Naive thymus-derived CD4-positive, alpha-beta T cell (primary cell): ENCODE measurements around the gene ALDH18A1. TPM values are rescaled to one million over a fixed set of nuclear protein-coding genes. Genes with fewer than 3 reads are reported as not detected.

Experiments used
- ATAC-seq: fragments of 150-1000 bp; cut with Tn5 transposase; 2 replicates; pipeline ENCODE4 v1.10.0; 2021; ENCODE audit warnings: mild to moderate bottlenecking, moderate library complexity
- CTCF ChIA-PET: fragments of 350-600 bp; sonication (Branson Sonifier 250); formaldehyde crosslinking; loops from one replicate; lab custom pipeline; 2021; ENCODE audit warnings: antibody characterized with exemption; lab: Charles Lee
- POLR2A ChIA-PET: fragments of 350-600 bp; sonication (Branson Sonifier 250); formaldehyde crosslinking; loops from one replicate; lab custom pipeline; 2021; ENCODE audit warnings: antibody characterized with exemption, inconsistent platforms; lab: Charles Lee
- DNase-seq, 9 donors: peaks; one replicate each; pipeline versions ENCODE4 v3.0.0 to v3.0.0-alpha.2; 2020 to 2022; ENCODE audit warnings: mixed read lengths in 1 of 9
- H3K27ac ChIP-seq: one replicate; pipeline ENCODE4 v1.7.0; 2013; ENCODE audit warnings: mild to moderate bottlenecking, low read depth, low read length, moderate library complexity
- H3K27me3 ChIP-seq, 2 donors: one replicate each; pipeline ENCODE4 v1.7.0; 2013; ENCODE audit warnings: low read length in 2 of 2, mild to moderate bottlenecking in 2 of 2, moderate library complexity in 2 of 2; ENCODE audit not compliant: control insufficient read depth in 2 of 2, insufficient read depth in 2 of 2
- H3K36me3 ChIP-seq, 3 experiments: 1 replicate in 2 of 3; 2 replicates in 1 of 3; pipeline ENCODE4 v1.7.0; 2013; ENCODE audit warnings: low read length in 3 of 3, mild to moderate bottlenecking in 3 of 3, moderate library complexity in 1 of 3; ENCODE audit not compliant: insufficient read depth in 3 of 3, control insufficient read depth in 2 of 3
- H3K4me1 ChIP-seq, 2 donors: one replicate each; pipeline ENCODE4 v1.7.0; 2013; ENCODE audit warnings: low read length in 2 of 2, mild to moderate bottlenecking in 2 of 2, moderate library complexity in 1 of 2; ENCODE audit not compliant: control insufficient read depth in 2 of 2, insufficient read depth in 2 of 2
- H3K4me3 ChIP-seq: 2 replicates; pipeline ENCODE4 v1.7.0; 2013; ENCODE audit warnings: mild to moderate bottlenecking, low read length
- H3K9me3 ChIP-seq, 3 experiments: 1 replicate in 2 of 3; 2 replicates in 1 of 3; pipeline ENCODE4 v1.7.0; 2013; ENCODE audit warnings: low read length in 3 of 3; ENCODE audit not compliant: control insufficient read depth in 2 of 3
- H3K27ac Mint-ChIP-seq, 9 donors: one replicate each; pipeline ENCODE4 v1.8.0; 2020 to 2022; ENCODE audit warnings: mixed read lengths in 9 of 9, mild to moderate bottlenecking in 8 of 9, moderate library complexity in 5 of 9, inconsistent platforms in 2 of 9
- H3K27me3 Mint-ChIP-seq, 5 donors: one replicate each; pipeline ENCODE4 v1.8.0; 2021 to 2022; ENCODE audit warnings: mixed read lengths in 5 of 5, mild to moderate bottlenecking in 1 of 5
- H3K36me3 Mint-ChIP-seq, 5 donors: one replicate each; pipeline ENCODE4 v1.8.0; 2020 to 2022; ENCODE audit warnings: mixed read lengths in 5 of 5, mild to moderate bottlenecking in 3 of 5, inconsistent platforms in 1 of 5
- H3K4me1 Mint-ChIP-seq, 7 donors: one replicate each; pipeline ENCODE4 v1.8.0; 2020 to 2022; ENCODE audit warnings: mixed read lengths in 7 of 7, mild to moderate bottlenecking in 3 of 7, inconsistent platforms in 1 of 7
- H3K4me3 Mint-ChIP-seq, 10 donors: one replicate each; pipeline ENCODE4 v1.8.0; 2020 to 2022; ENCODE audit warnings: mild to moderate bottlenecking in 10 of 10, mixed read lengths in 10 of 10, moderate library complexity in 6 of 10, inconsistent platforms in 2 of 10
- H3K9me3 Mint-ChIP-seq, 11 donors: one replicate each; pipeline ENCODE4 v1.8.0; 2020 to 2022; ENCODE audit warnings: mixed read lengths in 11 of 11, mild to moderate bottlenecking in 4 of 11, inconsistent platforms in 1 of 11, moderate library complexity in 1 of 11
- intact Hi-C, 2 donors: fragments of 100-400 bp; cut with micrococcal nuclease; formaldehyde crosslinking; loops; one replicate each; pipeline ENCODE4 v1.15.1; 2023
- polyA plus RNA-seq, 2 donors: library from polyadenylated mRNA; unstranded; fragments of 300-500 nt; fragmentation: Illumina TruSeq; gene quantifications; one replicate each; pipeline ENCODE4 v1.2.3, GENCODE V29; 2021
- total RNA-seq, 6 experiments: library from RNA in 5 of 6; stranded (reverse) in 5 of 6; gene quantifications; 1 replicate in 5 of 6; 2 replicates in 1 of 6; pipeline ENCODE4 v1.2.3 and lab custom pipeline; 2021 to 2026

ALDH18A1 gene
- total and polyA plus RNA-seq, 7 experiments from 2014 or later = 15.0 to 73.8 (median 28.3) TPM

GRCh38 chr10:95644901-95645300 lies 11.6 kb downstream of the ALDH18A1 start:
- Histone ChIP-seq H3K36me3 (peaks cover 5 to 56% (median 13%) of the 10 kb centered on the region in 3 experiments), H3K27me3 (no peaks in the 10 kb centered on the region), H3K27ac (no peak overlapping the region), H3K9me3 (no peaks in the 10 kb centered on the region), H3K4me3 (no peak overlapping the region), H3K4me1 (no peaks in the 10 kb centered on the region)
- Mint-ChIP-seq H3K9me3 (no peaks in the 10 kb centered on the region), H3K4me3 (no peak overlapping the region), H3K4me1 (peaks cover 0 to 19% (median 0%) of the 10 kb centered on the region in 7 donors), H3K36me3 (peaks cover 3 to 56% (median 30%) of the 10 kb centered on the region in 5 donors), H3K27me3 (no peaks in the 10 kb centered on the region), H3K27ac (peak overlapping the region in 1 of 9 donors; percentile 68)
- POLR2A ChIA-PET = no interaction called here
- intact Hi-C loops = no loop called here
- DNase-seq (no peak), ATAC-seq (no peak)
- CTCF ChIA-PET = no interaction called here

- Histone ChIP-seq H3K27ac (no peak overlapping the region), H3K4me3 (no peak overlapping the region), H3K36me3 (peaks cover 8 to 44% (median 13%) of the 10 kb centered on the region in 3 experiments), H3K9me3 (no peaks in the 10 kb centered on the region), H3K4me1 (no peaks in the 10 kb centered on the region), H3K27me3 (no peaks in the 10 kb centered on the region)
- no peaks in the 10 kb centered on the region for H3K9me3 Mint-ChIP-seq
- no peak for ATAC-seq
- peaks cover 8 to 55% (median 31%) of the 10 kb centered on the region in 5 donors for H3K36me3 Mint-ChIP-seq
- ChIA-PET POLR2A (no interaction called here), CTCF (no interaction called here)
- DNase-seq = no peak
- intact Hi-C loops = no loop called here
- H3K27me3 Mint-ChIP-seq = no peaks in the 10 kb centered on the region
- H3K27ac Mint-ChIP-seq = peak overlapping the region in 3 of 9 donors; percentile 14 to 77 (median 26)
- no peak overlapping the region for H3K4me3 Mint-ChIP-seq
- peaks cover 0 to 13% (median 0%) of the 10 kb centered on the region in 7 donors for H3K4me1 Mint-ChIP-seq
Observed at GRCh38 chr10:95640891-95641315, 15.6 kb downstream of the ALDH18A1 start.

GRCh38 chr10:95637911-95638310 lies 18.6 kb downstream of the ALDH18A1 start:
- ATAC-seq (no peak), DNase-seq (no peak)
- no peaks in the 10 kb centered on the region for H3K9me3 Mint-ChIP-seq
- no peak overlapping the region for H3K27ac ChIP-seq
- H3K27ac Mint-ChIP-seq = no peak overlapping the region
- H3K9me3 ChIP-seq = no peaks in the 10 kb centered on the region
- intact Hi-C loops = no loop called here
- peaks cover 8 to 66% (median 14%) of the 10 kb centered on the region in 3 experiments for H3K36me3 ChIP-seq
- ChIA-PET POLR2A (no interaction called here), CTCF (no interaction called here)
- H3K4me1 Mint-ChIP-seq = no peaks in the 10 kb centered on the region
- no peaks in the 10 kb centered on the region for H3K4me1 ChIP-seq
- no peak overlapping the region for H3K4me3 Mint-ChIP-seq
- H3K27me3 ChIP-seq = no peaks in the 10 kb centered on the region
- H3K27me3 Mint-ChIP-seq = no peaks in the 10 kb centered on the region
- H3K4me3 ChIP-seq = no peak overlapping the region
- H3K36me3 Mint-ChIP-seq = peaks cover 19 to 71% (median 51%) of the 10 kb centered on the region in 5 donors

GRCh38 chr10:95637140-95637539 lies 19.4 kb downstream of the ALDH18A1 start:
- Histone ChIP-seq H3K36me3 (peaks cover 8 to 65% (median 12%) of the 10 kb centered on the region in 3 experiments), H3K9me3 (no peaks in the 10 kb centered on the region), H3K4me1 (no peaks in the 10 kb centered on the region), H3K27ac (no peak overlapping the region), H3K4me3 (no peak overlapping the region), H3K27me3 (no peaks in the 10 kb centered on the region)
- DNase-seq (no peak), ATAC-seq (no peak)
- Mint-ChIP-seq H3K4me1 (peaks cover 0 to 1% (median 0%) of the 10 kb centered on the region in 7 donors), H3K9me3 (no peaks in the 10 kb centered on the region), H3K27ac (no peak overlapping the region), H3K27me3 (no peaks in the 10 kb centered on the region), H3K36me3 (peaks cover 23 to 71% (median 48%) of the 10 kb centered on the region in 5 donors), H3K4me3 (no peak overlapping the region)
- ChIA-PET POLR2A (no interaction called here), CTCF (no interaction called here)
- intact Hi-C loops = no loop called here

- no peaks in the 10 kb centered on the region for H3K9me3 Mint-ChIP-seq
- CTCF ChIA-PET = no interaction called here
- POLR2A ChIA-PET = no interaction called here
- peaks cover 0 to 1% (median 0%) of the 10 kb centered on the region in 7 donors for H3K4me1 Mint-ChIP-seq
- Histone ChIP-seq H3K36me3 (peaks cover 3 to 60% (median 15%) of the 10 kb centered on the region in 3 experiments), H3K27me3 (no peaks in the 10 kb centered on the region), H3K4me1 (no peaks in the 10 kb centered on the region), H3K27ac (no peak overlapping the region), H3K9me3 (no peaks in the 10 kb centered on the region), H3K4me3 (no peak overlapping the region)
- no peaks in the 10 kb centered on the region for H3K27me3 Mint-ChIP-seq
- ATAC-seq (no peak), DNase-seq (no peak)
- intact Hi-C loops = no loop called here
- peaks cover 23 to 71% (median 41%) of the 10 kb centered on the region in 5 donors for H3K36me3 Mint-ChIP-seq
- H3K4me3 Mint-ChIP-seq = no peak overlapping the region
- H3K27ac Mint-ChIP-seq = no peak overlapping the region
Observed at GRCh38 chr10:95635319-95635733, 21.2 kb downstream of the ALDH18A1 start.

- Mint-ChIP-seq H3K4me3 (no peak overlapping the region), H3K36me3 (peaks cover 23 to 78% (median 36%) of the 10 kb centered on the region in 5 donors), H3K27ac (no peak overlapping the region), H3K4me1 (peaks cover 0 to 9% (median 0%) of the 10 kb centered on the region in 7 donors), H3K9me3 (no peaks in the 10 kb centered on the region), H3K27me3 (no peaks in the 10 kb centered on the region)
- no peaks in the 10 kb centered on the region for H3K27me3 ChIP-seq
- H3K36me3 ChIP-seq = peaks cover 7 to 57% (median 15%) of the 10 kb centered on the region in 3 experiments
- CTCF ChIA-PET = no interaction called here
- POLR2A ChIA-PET = no interaction called here
- intact Hi-C loops = no loop called here
- ATAC-seq (no peak), DNase-seq (no peak)
- no peaks in the 10 kb centered on the region for H3K4me1 ChIP-seq
- no peaks in the 10 kb centered on the region for H3K9me3 ChIP-seq
- H3K27ac ChIP-seq = no peak overlapping the region
- no peak overlapping the region for H3K4me3 ChIP-seq
Observed at GRCh38 chr10:95628786-95629185, 27.7 kb downstream of the ALDH18A1 start.

- ChIA-PET CTCF (no interaction called here), POLR2A (no interaction called here)
- no peak for DNase-seq
- no peak for ATAC-seq
- intact Hi-C loops = no loop called here
- Mint-ChIP-seq H3K4me1 (peaks cover 0 to 9% (median 0%) of the 10 kb centered on the region in 7 donors), H3K27me3 (no peaks in the 10 kb centered on the region), H3K4me3 (no peak overlapping the region), H3K27ac (no peak overlapping the region), H3K36me3 (peaks cover 16 to 64% (median 26%) of the 10 kb centered on the region in 5 donors), H3K9me3 (no peaks in the 10 kb centered on the region)
- Histone ChIP-seq H3K4me3 (no peak overlapping the region), H3K27me3 (no peaks in the 10 kb centered on the region), H3K27ac (no peak overlapping the region), H3K36me3 (peaks cover 5 to 41% (median 7%) of the 10 kb centered on the region in 3 experiments), H3K9me3 (no peaks in the 10 kb centered on the region), H3K4me1 (no peaks in the 10 kb centered on the region)
Observed at GRCh38 chr10:95626500-95626899, 30.0 kb downstream of the ALDH18A1 start.
